COLO668 (cell line): Measurements from ENCODE around the gene OR5A1.
"Not testable (repeated sequence)": the region's sequence is repeated elsewhere in the genome, so short reads cannot be mapped to it uniquely, and the experiment has no call there.

Source experiments
- DNase-seq: peaks from one replicate; lab custom pipeline; 2025; ENCODE audit not compliant: unreplicated experiment; lab: John Stamatoyannopoulos, UW

Gene OR5A1

DNA sequence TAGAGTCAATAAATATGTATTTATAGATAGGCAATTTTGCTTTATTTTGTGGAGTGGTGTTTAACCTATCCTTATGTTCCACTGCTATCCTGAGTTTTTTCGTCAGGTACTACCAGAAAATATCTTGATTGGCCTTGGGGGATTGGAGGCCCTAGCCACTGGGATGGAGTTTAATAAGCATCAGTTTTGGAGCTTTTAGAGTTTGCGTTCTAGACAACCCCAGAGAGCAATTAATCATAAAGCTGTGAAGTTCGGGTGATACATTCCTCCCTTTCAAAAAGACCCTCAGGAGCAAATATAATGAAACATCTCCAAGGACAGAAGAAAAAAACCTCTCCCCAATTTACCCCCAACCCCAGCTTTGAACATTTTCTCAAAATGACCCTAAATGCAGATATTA, at the start of gene OR5A1:
Gene OR5A1, plus strand, starts transcription at position 301 of the 400 bp plus-strand sequence. CDS start 6,700 bp downstream, outside the sequence.
- no peak for DNase-seq

DNA sequence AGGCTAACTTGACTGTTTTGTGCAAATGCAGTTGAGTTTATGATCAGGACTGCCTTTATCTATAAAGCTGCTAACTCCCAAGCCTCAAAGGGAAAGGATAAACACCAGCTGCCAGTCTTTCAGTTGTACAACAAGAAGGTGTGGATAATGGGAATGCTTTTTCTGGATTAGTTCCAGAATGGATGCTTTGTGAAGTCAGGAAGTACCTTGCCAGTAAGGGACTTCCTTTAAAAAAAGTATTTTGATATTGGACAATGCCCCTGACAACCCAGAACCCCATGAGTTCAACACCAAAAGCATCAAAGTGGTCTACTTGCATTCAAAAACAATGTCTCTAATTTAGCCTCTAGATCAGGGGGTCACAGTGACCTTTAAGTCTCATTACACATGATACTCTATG, 42.1 kb upstream of the OR5A1 start:
- no peak for DNase-seq

DNA sequence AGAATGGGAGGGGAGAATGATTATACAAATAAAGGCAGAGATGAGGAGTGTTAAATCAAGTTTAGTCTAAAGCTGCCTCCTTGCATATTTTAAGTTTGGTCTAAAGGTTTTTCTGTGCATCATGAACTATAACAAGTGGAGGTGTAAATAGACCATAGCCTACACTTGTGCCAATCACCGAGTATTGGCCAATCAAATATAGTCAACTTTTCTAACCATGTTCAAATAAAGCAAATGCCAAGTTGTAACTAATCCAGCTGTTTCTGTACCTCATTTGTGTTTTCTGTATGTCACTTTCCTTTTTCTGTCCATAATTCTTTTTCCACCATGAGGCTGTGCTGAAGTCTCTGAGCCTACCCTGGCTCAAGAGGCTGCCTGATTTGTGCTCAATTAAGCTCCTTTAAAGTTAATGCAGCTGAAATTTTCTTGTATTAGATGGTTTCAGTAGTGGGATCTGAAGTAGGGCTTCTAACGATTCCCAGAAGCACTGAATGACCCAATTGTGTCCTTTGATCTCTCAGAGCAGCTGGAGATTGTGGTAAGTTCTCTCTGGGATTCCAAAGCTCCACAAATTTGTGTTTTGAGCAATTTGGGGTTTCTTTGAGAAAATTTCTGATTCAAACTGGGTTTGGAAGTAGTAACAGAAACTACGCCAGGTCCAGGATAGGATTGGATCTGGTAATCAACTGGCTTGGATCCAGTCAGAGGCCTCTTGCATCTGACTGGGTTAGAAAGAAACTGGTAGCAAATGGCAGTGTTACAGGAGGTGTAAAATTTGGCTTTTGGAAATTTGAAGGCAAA, 35.6 kb upstream of the OR5A1 start:
- no peak for DNase-seq

DNA sequence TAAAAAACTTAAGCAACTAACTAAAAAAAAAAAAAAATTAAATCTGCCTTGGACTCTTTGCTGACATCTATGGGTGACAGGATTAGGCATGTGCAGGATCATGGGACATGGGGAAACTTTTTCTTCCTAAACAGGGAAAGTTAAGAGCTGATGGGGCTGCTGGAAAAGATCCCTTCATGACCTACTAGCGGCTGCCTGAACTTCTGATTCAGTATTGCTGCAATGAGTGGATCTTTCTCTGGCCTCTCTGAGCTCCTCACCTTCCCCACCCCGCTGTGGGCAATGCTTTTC, 35.1 kb upstream of the OR5A1 start:
- DNase-seq: no peak

DNA sequence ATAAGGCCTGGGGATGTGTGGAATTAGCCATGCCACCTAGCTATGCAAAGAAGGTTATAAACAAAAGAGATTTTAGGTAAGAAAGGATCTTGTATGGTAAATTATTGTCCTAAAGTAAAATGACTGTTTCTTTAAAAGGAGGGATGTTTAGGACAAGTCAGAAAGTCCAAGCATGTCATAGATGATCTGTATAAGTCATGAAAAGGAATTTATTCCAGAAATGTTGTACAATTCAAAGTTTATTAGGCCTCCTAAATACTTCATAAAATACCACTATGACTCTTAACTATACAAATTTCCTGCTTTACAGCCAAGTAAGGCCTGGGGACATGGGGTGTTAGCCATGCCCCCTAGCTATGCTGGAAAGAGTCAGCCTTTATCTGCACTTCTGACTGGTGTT, 32.7 kb upstream of the OR5A1 start:
- DNase-seq: no peak

DNA sequence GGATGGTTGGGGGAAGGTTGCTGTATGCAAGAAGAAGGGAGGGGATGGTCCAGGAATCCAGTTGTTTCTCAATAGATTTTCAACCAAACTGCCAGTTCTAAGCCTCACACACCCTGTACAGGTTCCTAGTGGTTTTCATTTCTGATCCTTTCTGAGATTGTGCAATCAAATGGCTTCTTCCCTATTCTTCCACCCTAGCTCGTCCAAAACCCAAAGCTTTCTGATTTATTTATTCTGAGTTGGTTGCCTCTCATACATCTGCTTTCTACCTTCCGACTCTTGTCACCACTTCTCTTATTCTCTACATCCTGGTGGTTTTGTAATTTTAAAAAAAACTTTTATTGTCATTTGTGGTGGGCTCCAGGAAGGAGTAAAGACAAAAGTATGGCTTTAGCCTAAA, 22.6 kb upstream of the OR5A1 start:
- no peak for DNase-seq

DNA sequence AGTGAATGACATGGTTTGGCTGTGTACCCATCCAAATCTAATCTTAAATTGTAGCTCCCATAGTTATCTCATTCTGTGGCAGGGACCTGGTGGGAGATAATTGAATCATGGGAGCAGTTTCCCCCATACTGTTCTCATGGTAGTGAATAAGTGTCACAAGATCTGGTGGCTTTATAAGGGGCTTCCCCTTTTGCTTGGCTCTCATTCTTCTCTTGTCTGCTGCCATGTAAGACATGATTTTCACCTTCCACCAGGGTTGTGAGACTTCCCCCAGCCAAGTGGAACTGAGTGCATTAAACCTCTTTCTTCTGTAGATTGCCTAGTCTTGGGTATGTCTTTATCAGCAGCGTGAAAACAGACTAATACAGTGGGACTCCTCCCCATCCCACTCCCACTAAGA, 21.2 kb upstream of the OR5A1 start:
- no peak for DNase-seq

DNA sequence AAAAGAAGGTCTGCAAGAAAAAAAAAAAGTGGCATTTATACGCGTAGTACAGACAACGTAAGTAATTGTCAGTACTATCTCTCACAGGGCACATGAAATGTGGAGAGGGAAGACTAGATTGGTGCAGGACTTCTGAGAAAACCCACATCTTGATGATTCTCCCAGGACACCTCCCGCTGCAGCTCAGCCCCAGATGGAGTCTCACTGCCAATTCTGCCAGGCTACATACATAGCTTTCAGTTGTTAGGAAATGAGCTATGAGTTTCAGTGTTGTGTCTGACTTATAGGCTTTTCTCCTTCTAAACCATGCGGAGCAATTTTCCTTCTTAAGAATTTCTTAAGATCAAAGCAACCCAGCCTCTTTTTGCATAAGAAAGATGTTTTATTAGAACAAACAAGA, 19.7 kb upstream of the OR5A1 start:
- DNase-seq: no peak

DNA sequence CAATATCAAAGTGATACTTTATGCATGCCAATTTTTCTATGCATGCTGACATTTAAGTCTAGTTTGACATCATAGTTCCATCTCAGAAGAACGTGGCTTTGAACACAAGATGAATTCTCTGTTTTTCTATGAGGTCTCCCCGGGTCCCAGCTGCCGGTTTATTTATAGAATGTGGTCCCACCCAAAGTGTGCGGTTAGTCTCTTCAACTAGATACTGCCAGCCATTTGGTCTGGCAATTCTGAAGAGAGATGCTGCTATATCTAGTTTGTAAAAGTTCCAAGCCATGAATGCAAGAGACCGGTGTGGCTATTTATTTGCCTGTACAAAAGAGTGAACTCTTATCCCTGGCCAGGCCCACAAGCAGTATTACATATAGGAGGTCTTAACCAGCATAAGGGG, 19.2 kb upstream of the OR5A1 start:
- no peak for DNase-seq

DNA sequence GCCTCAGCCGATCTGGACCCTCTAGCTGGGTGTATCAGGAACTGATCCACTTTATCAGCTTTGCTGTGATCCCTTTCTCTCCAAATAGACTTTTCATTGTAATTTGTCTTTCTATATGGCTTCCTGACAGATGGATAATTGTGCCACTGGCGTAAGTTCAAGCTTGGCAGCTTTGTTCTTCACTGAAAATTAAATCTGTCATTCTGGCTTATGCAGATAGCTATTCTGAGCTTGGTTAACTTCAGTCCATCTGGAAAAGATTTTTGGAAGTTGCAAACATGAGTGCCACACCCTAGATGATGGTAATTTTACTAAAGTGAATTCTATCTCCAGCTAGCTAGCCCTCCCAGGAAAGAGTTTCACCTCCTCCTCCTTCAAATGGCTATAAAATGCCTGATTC, 18.1 kb upstream of the OR5A1 start:
- no peak for DNase-seq

DNA sequence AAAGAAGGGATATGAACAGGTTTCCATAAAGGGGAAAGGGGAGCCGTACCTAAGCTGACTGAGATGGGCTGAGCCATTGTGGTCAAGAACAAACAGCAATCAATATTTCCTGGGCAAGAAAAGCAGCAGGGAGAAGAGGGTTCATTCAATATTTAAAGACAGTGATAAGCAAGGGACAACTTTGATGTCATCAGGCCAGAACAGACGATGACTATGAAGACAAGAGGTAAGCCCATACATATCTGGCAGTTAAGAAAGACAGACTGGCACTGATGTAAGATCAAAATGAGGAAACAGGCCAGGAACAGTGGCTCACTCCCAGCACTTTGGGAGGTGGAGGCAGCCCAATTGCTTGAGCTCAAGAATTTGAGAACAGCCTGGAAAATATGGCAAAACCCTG, 12.4 kb upstream of the OR5A1 start:
- no peak for DNase-seq

DNA sequence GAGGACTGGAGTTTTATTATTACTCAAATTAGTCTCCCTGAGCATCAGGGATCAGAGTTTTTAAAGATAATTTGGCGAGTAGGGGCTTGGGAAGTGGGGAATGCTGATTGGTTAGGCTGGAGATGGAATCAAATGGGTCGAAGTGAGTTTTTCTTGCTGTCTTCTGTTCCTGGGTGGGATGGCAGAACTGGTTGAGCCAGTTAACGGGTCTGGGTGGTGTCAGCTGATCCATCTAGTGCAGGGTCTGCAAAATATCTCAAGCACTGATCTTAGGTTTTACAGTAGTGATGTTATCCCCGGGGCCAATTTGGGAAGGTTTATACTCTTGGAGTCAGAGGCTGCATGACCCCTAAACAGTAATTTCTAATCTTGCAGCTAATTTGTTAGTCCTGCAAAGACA, 11.1 kb upstream of the OR5A1 start:
- DNase-seq: no peak

DNA sequence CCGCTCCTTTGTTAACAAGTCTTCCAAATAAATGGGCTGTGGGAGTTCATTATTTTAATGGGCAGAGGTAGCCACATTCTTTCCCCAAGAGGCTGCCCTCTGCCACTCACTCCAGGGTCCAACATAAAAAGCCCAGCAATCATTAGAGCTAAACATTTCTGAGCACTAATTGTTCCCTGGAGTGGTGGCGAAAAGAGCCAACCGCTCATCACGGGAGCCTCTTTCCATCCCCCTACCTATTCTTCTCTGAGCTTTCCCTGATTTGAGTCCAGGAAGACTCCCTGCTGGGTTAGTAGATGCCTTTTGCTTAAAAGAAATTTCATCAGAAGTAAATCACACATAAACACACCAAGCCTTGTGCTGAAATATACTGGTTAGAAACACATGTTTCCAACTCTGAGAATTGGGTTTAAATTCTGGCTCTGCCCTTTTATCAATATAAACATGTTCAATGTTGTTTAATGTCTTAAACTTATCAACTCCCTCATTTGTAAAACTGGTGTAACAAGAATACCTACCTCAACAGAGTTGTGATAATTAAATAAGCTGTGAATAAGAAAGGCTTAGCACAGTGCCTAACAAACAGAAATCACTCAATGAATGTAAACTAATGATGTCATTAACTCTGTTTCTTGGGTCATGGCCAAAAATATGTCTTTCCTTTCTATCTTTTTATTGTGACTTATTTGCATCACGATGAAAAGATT, 9.8 kb upstream of the OR5A1 start, which contains the start of gene OR5A2:
Gene OR5A2, minus strand, starts transcription at position 53 of the 707 bp plus-strand sequence. CDS start 3,460 bp downstream, outside the sequence.
- no peak for DNase-seq

DNA sequence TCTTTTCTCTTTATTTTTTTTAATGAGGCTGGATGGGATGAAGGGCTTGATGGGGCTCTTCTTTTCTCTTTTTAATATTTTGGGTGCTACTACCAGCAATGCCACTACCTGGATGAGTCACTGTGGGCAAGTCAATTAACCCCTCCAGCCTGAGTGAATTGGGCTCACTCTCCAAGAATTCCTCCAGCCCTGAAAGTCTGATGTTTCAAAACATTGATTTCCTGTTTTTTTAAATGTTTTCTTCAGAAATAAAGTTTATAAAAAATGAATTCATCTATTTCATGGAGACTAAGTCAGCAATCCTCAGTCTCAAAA, 9.2 kb upstream of the OR5A1 start:
- DNase-seq: no peak

DNA sequence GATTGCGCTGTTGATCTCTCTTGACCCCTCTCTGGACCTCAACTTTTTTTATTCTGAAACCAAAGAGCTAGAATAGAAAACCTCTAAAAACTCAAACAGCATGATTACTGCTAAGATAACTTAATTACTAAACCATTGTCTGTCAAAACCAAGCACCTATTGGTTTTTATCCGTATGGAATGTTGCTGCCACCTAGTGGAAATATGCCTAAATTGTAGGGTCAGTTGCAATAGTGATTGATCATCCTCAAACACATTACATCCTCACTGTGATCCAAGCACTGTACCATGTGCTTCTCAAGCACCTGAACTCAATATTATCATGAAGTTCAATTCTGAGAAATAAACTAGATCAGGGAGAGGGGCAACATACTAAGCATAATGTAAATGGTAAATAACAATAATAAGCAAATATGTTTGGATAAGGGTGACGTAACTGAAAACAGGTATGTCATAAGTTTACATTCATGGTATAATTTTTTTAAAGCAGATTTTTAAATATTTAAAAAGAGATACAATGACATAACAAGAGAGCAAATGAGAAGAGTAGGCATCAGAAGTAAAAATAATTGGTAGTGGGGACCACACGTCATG, 6.2 kb upstream of the OR5A1 start:
- peak; percentile 25 for DNase-seq

DNA sequence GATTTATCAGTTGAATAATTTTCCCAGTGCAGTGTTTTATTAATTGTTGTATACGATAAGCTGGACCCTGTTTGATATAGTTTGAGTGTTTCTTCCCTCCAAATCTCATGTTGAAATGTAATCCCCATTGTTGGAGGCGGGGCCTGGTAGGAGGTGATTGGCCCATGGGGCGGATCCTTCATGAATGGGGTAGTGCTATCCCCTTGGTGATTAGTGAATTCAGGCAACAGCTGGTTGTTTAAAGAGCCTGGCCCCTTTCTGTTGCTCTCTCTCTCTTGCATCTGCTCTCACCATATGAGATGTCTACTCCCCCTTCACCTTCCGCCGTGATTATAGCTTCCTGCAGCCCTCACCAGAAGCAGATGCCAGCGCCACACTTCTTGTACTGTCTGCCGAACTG, 1.5 kb downstream of the OR5A1 start:
- DNase-seq: no peak

DNA sequence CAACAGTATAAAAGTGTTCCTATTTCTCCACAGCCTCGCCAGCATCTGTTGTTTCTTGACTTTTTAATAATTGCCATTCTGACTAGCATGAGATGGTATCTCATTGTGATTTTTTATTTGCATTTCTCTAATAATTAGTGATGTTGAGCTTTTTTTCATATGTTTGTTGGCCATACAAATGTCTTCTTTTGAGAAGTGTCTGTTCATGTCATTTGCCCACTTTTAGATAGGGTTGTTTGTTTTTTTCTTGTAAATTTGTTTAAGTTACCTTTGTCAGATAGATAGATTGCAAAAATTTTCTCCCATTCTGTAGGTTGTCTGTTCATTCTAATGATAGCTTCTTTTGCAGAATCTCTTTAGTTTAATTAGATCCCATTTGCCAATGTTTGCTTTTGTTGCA, 9.4 kb downstream of the OR5A1 start:
- DNase-seq: not testable (repeated sequence)

DNA sequence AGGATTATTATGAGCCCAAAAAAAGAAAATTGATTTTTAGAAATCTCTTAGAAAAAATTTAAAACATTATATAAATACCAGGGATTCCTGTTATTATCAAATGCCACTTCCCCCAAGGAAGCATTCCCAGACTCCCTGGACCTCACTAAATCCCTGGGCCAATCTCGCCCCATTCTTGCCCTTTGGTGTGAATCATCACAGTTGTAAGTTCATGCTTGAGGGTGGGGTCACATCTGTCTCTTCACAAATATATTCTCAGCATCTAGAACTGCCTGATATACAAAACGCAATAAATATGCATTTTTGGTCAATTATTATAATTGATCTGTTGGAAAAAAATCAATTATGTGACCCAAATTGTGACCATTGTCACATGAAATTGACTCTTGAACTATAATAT, 12.2 kb downstream of the OR5A1 start:
- no peak for DNase-seq

DNA sequence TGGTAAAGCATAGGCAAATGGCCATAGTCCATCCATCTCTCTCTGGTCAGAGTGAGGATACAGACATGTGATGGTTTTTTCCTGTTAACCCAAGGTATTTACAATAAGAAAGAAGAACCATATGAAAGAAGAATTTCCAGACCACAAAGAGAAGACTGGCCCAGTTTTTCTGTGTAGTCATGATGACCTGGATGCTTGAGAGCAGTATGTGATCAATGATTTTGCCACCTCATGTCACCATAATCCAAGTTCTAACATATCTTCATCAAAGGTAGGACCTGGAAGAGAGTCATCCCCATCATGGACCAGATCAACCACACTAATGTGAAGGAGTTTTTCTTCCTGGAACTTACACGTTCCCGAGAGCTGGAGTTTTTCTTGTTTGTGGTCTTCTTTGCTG, 20.4 kb downstream of the OR5A1 start, which contains the start of gene OR4D6:
Gene OR4D6, plus strand, starts transcription at position 301 of the 400 bp plus-strand sequence. Its CDS starts 0 bp downstream, at position 301.
- no peak for DNase-seq

DNA sequence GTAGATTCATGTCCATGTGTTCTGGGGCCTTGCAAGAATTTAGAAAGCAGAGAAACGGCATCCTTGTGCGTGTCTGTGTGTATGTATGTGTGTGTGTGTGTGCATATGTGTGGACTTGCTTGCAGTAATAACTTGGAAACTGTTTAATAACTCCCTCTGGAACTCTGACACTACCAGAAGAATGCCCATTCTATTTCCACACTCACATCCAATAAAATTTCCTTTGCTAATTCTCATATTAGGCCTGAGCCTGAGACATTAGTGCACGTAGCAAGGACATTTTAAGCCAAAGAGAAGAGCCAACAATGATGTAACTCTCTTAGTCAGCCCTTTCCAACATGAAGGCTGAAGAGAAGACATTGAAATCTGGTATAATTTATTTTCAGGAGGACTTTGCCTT, 23.6 kb downstream of the OR5A1 start:
- DNase-seq: no peak

DNA sequence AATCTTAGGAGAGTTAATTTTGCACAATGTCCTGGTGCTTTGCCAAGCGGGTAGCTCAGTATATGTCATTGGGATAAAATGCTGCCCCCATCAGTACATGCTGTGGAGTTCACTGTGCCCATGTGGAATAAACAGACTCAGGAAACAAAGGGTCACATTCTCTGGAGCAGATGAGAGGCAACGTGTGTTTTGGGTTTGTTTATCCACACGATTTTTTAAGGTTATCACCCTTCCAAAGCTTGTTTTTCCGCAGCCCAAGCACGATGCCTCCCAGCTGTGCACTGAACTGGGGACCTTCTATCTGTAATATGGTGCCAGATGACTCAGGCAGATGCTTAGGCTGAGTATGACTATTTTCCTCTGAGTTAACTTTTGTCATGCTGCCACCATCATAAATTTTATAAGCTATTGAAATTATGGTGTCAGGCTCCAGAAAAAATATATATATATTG, 26.9 kb downstream of the OR5A1 start:
- DNase-seq: no peak

DNA sequence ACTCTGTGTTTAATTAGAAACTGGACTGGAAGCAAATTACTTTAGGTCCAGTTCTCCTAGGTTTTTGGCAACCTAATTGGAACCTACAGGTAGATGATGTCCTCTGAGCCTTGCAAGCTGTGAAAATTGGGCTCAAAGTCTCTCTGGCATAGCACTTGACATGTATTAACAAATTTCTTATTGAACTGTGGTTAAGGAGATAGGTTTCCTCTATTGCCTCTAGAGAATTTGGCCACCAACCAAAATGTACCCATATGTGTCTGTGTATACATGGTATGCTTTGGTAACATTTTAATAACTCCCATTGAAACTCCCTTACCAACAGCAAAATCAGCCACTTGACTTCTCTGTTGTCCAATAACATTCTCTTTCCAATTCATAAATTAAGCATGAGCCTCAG, 36.7 kb downstream of the OR5A1 start, which contains the start of gene OR4D10:
Gene OR4D10, plus strand, starts transcription at position 301 of the 400 bp plus-strand sequence. CDS start 4,115 bp downstream, outside the sequence.
- DNase-seq: no peak
